MCF 10A (cell line): ENCODE results near the gene PRIMA1. TPM values are rescaled to one million over a fixed set of nuclear protein-coding genes. Genes with fewer than 3 reads are reported as not detected.

Experiments
- Bru-seq: library from RNA; stranded (reverse); fragments of 400-500 nt; gene quantifications from one replicate; lab custom pipeline; 2021; lab: Mats Ljungman, UMichigan
- BruChase-seq, 2 experiments: library from RNA; stranded (reverse); fragments of 400-500 nt; gene quantifications; one replicate each; lab custom pipeline; 2021; lab: Mats Ljungman, UMichigan
- BruUV-seq: library from RNA; stranded (reverse); fragments of 400-500 nt; replicated peaks from 2 replicates; lab custom pipeline; 2021; lab: Mats Ljungman, UMichigan
- CTCF ChIA-PET: fragments of 300-600 bp; sonication (Branson Sonifier 250); formaldehyde crosslinking; extraction: SDS; loops from one replicate; lab custom pipeline; 2021; ENCODE audit warnings: antibody characterized with exemption, inconsistent platforms; lab: Yijun Ruan, JAX
- POLR2A ChIA-PET: fragments of 300-600, 350-650 bp; sonication (Branson Sonifier 250); formaldehyde crosslinking; extraction: SDS; loops from one replicate; lab custom pipeline; 2020; ENCODE audit warnings: antibody characterized with exemption, inconsistent platforms; lab: Yijun Ruan, JAX
- DNase-seq: peaks from one replicate; pipeline ENCODE4 v3.0.0-alpha.2; 2018; ENCODE audit not compliant: unreplicated experiment
- H3K27ac Mint-ChIP-seq: one replicate; pipeline ENCODE4 v1.8.0; 2022; ENCODE audit warnings: mild to moderate bottlenecking, low read depth, mixed read lengths; ENCODE audit not compliant: unreplicated experiment
- H3K27me3 Mint-ChIP-seq: one replicate; pipeline ENCODE4 v1.8.0; 2022; ENCODE audit warnings: mixed read lengths; ENCODE audit not compliant: insufficient read depth, unreplicated experiment
- H3K36me3 Mint-ChIP-seq: one replicate; pipeline ENCODE4 v1.8.0; 2022; ENCODE audit warnings: mild to moderate bottlenecking, moderate library complexity, mixed read lengths; ENCODE audit not compliant: insufficient read depth, unreplicated experiment
- H3K4me1 Mint-ChIP-seq: one replicate; pipeline ENCODE4 v1.8.0; 2022; ENCODE audit warnings: mixed read lengths; ENCODE audit not compliant: insufficient read depth, unreplicated experiment
- H3K4me3 Mint-ChIP-seq: one replicate; pipeline ENCODE4 v1.8.0; 2022; ENCODE audit warnings: mild to moderate bottlenecking, moderate library complexity, mixed read lengths; ENCODE audit not compliant: unreplicated experiment
- H3K9me3 Mint-ChIP-seq: one replicate; pipeline ENCODE4 v1.8.0; 2022; ENCODE audit warnings: mixed read lengths; ENCODE audit not compliant: unreplicated experiment
- CTCF ChIP-seq: fragments of 200-600 bp; IDR thresholded peaks from one replicate; pipeline ENCODE4 v1.8.0; 2022; ENCODE audit warnings: antibody characterized with exemption, mild to moderate bottlenecking; ENCODE audit not compliant: unreplicated experiment
- intact Hi-C: fragments of 100-400 bp; cut with micrococcal nuclease; formaldehyde crosslinking; loops from 2 replicates; pipeline ENCODE4 v1.14.1; 2022
- long read RNA-seq: library from polyadenylated mRNA; stranded (forward); transcript quantifications from one replicate; pipeline ENCODE4 v2.0.0, GENCODE V29; 2022
- total RNA-seq: library from RNA; stranded (reverse); gene quantifications from 2 replicates; pipeline ENCODE4 v1.2.3, GENCODE V29; 2022

Gene PRIMA1, protein sequence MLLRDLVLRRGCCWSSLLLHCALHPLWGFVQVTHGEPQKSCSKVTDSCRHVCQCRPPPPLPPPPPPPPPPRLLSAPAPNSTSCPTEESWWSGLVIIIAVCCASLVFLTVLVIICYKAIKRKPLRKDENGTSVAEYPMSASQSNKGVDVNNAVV
- total RNA-seq (0.07 TPM in 1 of 2 replicates, not detected in the other), Bru-seq, nascent RNA (percentile 5 among the genes with signal in this experiment), BruChase-seq, experiment 1, labeled RNA remaining after a 6-hour chase (percentile 3 among the genes with signal in this experiment), BruChase-seq, experiment 2, labeled RNA remaining after a 2-hour chase (percentile 5 among the genes with signal in this experiment)
- long read RNA-seq: 0 reads

- H3K4me1 Mint-ChIP-seq: no peaks in the 10 kb centered on the region
- ChIA-PET CTCF (interaction anchor here (0.6 to 1.6 kb wide), 5 partner anchors 9 to 132 kb away, joined by 3 to 5 read pairs (median 3); no protein-coding TSS in a partner anchor), POLR2A (no interaction called here)
- no TSS peak for BruUV-seq
- intact Hi-C loops: loop anchor here (10.0 kb wide), 1 partner anchor 107 kb away; no protein-coding TSS in a partner anchor
- H3K27me3 Mint-ChIP-seq: no peaks in the 10 kb centered on the region
- peak within 1 kb of the TSS; percentile 56 for H3K4me3 Mint-ChIP-seq
- no peak for TF ChIP-seq CTCF
- peaks cover 5% of the 10 kb centered on the region for H3K36me3 Mint-ChIP-seq
- no peak for DNase-seq
- no peaks in the 10 kb centered on the region for H3K9me3 Mint-ChIP-seq
- H3K27ac Mint-ChIP-seq: no peak within 1 kb of the TSS
These were observed at the start of gene PRIMA1 for GRCh38 chr14:93788293-93788542. Gene PRIMA1 (minus strand): TSS chr14:93788485. CDS start chr14:93787718, 767 bp downstream.

GRCh38 chr14:93834699-93835371, 46.5 kb upstream of the PRIMA1 start:
- DNase-seq: no peak
- H3K27ac Mint-ChIP-seq: no peak overlapping the region
- intact Hi-C loops: no loop called here
- peaks cover 6% of the 10 kb centered on the region for H3K4me1 Mint-ChIP-seq
- H3K27me3 Mint-ChIP-seq: peaks cover 5% of the 10 kb centered on the region
- no peak overlapping the region for H3K4me3 Mint-ChIP-seq
- ChIA-PET POLR2A (no interaction called here), CTCF (no interaction called here)
- H3K36me3 Mint-ChIP-seq: no peaks in the 10 kb centered on the region
- no peaks in the 10 kb centered on the region for H3K9me3 Mint-ChIP-seq
- TF ChIP-seq CTCF: no peak
- no TSS peak for BruUV-seq

DNA sequence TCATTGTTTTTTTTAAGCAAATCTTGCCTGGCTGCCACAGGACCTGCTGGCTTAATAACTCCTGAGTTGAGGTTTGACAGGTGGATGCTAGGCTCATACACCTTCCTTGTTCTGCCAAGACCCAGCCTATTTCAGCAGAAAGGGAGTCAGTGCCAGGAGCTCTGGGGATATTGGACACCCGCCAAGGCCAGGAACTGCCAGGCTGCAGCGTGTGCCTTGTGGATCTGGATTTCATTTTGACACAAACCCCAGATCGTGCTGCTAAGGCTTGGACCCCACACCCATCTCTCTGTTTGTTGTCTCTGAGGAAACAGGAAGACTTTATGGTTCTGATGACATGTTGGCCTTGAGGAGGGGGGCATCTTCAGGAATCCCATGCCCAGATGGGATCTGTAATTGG, 44.4 kb upstream of the PRIMA1 start:
- ChIA-PET POLR2A (interaction anchor here (0.7 to 1.3 kb wide), 3 partner anchors 40 to 84 kb away, joined by 3 read pairs; no protein-coding TSS in a partner anchor), CTCF (interaction anchor here (0.6 to 1.8 kb wide), 2 partner anchors 178 to 212 kb away, joined by 3 to 7 read pairs; no protein-coding TSS in a partner anchor)
- intact Hi-C loops: no loop called here
- peaks cover 12% of the 10 kb centered on the region for H3K27me3 Mint-ChIP-seq
- no peak for TF ChIP-seq CTCF
- peak; percentile 70 for DNase-seq
- H3K4me3 Mint-ChIP-seq: no peak overlapping the region
- H3K4me1 Mint-ChIP-seq: no peaks in the 10 kb centered on the region
- H3K36me3 Mint-ChIP-seq: no peaks in the 10 kb centered on the region
- no peaks in the 10 kb centered on the region for H3K9me3 Mint-ChIP-seq
- H3K27ac Mint-ChIP-seq: no peak overlapping the region
- BruUV-seq: no TSS peak

GRCh38 chr14:93832081-93832480, 43.8 kb upstream of the PRIMA1 start:
- POLR2A ChIA-PET: interaction anchor here (0.7 kb wide), 2 partner anchors 47 to 85 kb away, joined by 3 read pairs; no protein-coding TSS in a partner anchor
- CTCF ChIA-PET: interaction anchor here (0.6 to 1.8 kb wide), 4 partner anchors 14 to 212 kb away, joined by 3 to 7 read pairs (median 4); partner anchors contain the start of gene PRIMA1
- intact Hi-C loops: no loop called here
- BruUV-seq: no TSS peak
- H3K9me3 Mint-ChIP-seq: no peaks in the 10 kb centered on the region
- peaks cover 12% of the 10 kb centered on the region for H3K27me3 Mint-ChIP-seq
- no peak for TF ChIP-seq CTCF
- no peaks in the 10 kb centered on the region for H3K36me3 Mint-ChIP-seq
- no peak overlapping the region for H3K4me3 Mint-ChIP-seq
- H3K27ac Mint-ChIP-seq: no peak overlapping the region
- no peak for DNase-seq
- no peaks in the 10 kb centered on the region for H3K4me1 Mint-ChIP-seq
